SK-N-SH (cell line): ENCODE results near the gene CCDC102B. TPM values are rescaled to one million over a fixed set of nuclear protein-coding genes. Genes with fewer than 3 reads are reported as not detected.
"Not testable (repeated sequence)": the region's sequence is repeated elsewhere in the genome, so short reads cannot be mapped to it uniquely, and the experiment has no call there.

Experiments used
- CTCF ChIA-PET: fragments of 300-600, 350-600 bp; formaldehyde crosslinking; extraction: SDS; loops from one replicate; lab custom pipeline; 2021; lab: Yijun Ruan, JAX
- POLR2A ChIA-PET: fragments of 350-600 bp; sonication (Branson Sonifier 250); formaldehyde crosslinking; extraction: SDS; loops from one replicate; lab custom pipeline; 2020; ENCODE audit warnings: antibody characterized with exemption, inconsistent platforms; lab: Yijun Ruan, JAX
- DNase-seq: peaks from one replicate; pipeline ENCODE4 v3.0.0; 2012
- H2AFZ ChIP-seq: fragments of 200-600 bp; sonication (generic); 2 replicates; pipeline ENCODE4 v1.8.1; 2016; ENCODE audit warnings: antibody characterized with exemption, mild to moderate bottlenecking, low read depth
- H3F3A ChIP-seq: fragments of 200-600 bp; sonication (generic); replicated peaks from 2 replicates; pipeline ENCODE3; 2016; ENCODE audit warnings: antibody characterized with exemption, mild to moderate bottlenecking; ENCODE audit not compliant: insufficient read depth
- H3K27ac ChIP-seq, 2 experiments: fragments of 200-500 bp in 1 of 2; fragments of 200-600 bp in 1 of 2; sonication (Bioruptor generic) in 1 of 2; sonication (generic), shearing (Covaris generic) in 1 of 2; 2 replicates each; pipeline versions ENCODE4 v1.5.1 to v1.6.1; 2014 to 2016; ENCODE audit warnings: low read depth in 2 of 2, inconsistent platforms in 1 of 2, low read length in 1 of 2, mild to moderate bottlenecking in 1 of 2, mixed read lengths in 1 of 2
- H3K27me3 ChIP-seq: fragments of 200-600 bp; sonication (generic), shearing (Covaris generic); 2 replicates; pipeline ENCODE4 v1.6.1; 2016; ENCODE audit warnings: mixed run types; ENCODE audit not compliant: insufficient read depth
- H3K36me3 ChIP-seq, 2 experiments: fragments of 200-500 bp in 1 of 2; fragments of 200-600 bp in 1 of 2; sonication (Bioruptor generic) in 1 of 2; sonication (generic) in 1 of 2; replicated peaks in 1 of 2; 2 replicates each; pipeline versions ENCODE3 to v1.5.1; 2014 to 2016; ENCODE audit warnings: low read length in 1 of 2, mild to moderate bottlenecking in 1 of 2; ENCODE audit not compliant: insufficient read depth in 2 of 2, control insufficient read depth in 1 of 2
- H3K4me1 ChIP-seq, 2 experiments: fragments of 200-500 bp in 1 of 2; fragments of 200-600 bp in 1 of 2; sonication (Bioruptor generic) in 1 of 2; sonication (generic), shearing (Covaris generic) in 1 of 2; 2 replicates each; pipeline versions ENCODE4 v1.5.1 to v1.6.1; 2014 to 2016; ENCODE audit warnings: low read depth in 1 of 2, low read length in 1 of 2, mixed run types in 1 of 2; ENCODE audit not compliant: insufficient read depth in 2 of 2, control insufficient read depth in 1 of 2
- H3K4me2 ChIP-seq: fragments of 200-600 bp; sonication (generic), shearing (Covaris generic); 2 replicates; pipeline ENCODE4 v1.6.1; 2017; ENCODE audit warnings: mixed run types
- H3K4me3 ChIP-seq, 2 experiments: fragments of 200-500 bp in 1 of 2; fragments of 200-600 bp in 1 of 2; sonication (Bioruptor generic) in 1 of 2; sonication (generic), shearing (Covaris generic) in 1 of 2; 2 replicates each; pipeline versions ENCODE4 v1.5.1 to v1.8.1; 2014 to 2016; ENCODE audit warnings: low read depth in 2 of 2, inconsistent platforms in 1 of 2, low read length in 1 of 2, mild to moderate bottlenecking in 1 of 2, mixed read lengths in 1 of 2, moderate library complexity in 1 of 2
- H3K79me2 ChIP-seq: fragments of 200-600 bp; sonication (generic); 2 replicates; pipeline ENCODE4 v1.8.1; 2017; ENCODE audit warnings: mild to moderate bottlenecking; ENCODE audit not compliant: insufficient read depth
- H3K9ac ChIP-seq: fragments of 200-600 bp; sonication (generic); 2 replicates; pipeline ENCODE4 v1.6.1; 2017; ENCODE audit warnings: mixed run types
- H3K9me2 ChIP-seq: fragments of 200-600 bp; sonication (generic); 2 replicates; pipeline ENCODE4 v1.6.1; 2017; ENCODE audit warnings: mixed run types
- H3K9me3 ChIP-seq: fragments of 200-600 bp; sonication (generic); 2 replicates; pipeline ENCODE4 v1.6.1; 2017; ENCODE audit warnings: mixed run types, mild to moderate bottlenecking, moderate library complexity
- H4K20me1 ChIP-seq: fragments of 200-600 bp; sonication (generic); 2 replicates; pipeline ENCODE4 v1.6.1; 2017; ENCODE audit warnings: mild to moderate bottlenecking, mixed run types; ENCODE audit not compliant: insufficient read depth
- CHD2 ChIP-seq: fragments of 150-350 bp; IDR thresholded peaks from 2 replicates; pipeline ENCODE4 v1.6.1; 2018; ENCODE audit warnings: low read length; ENCODE audit not compliant: partially characterized antibody
- CTCF ChIP-seq: fragments of 200-600 bp; sonication (generic); IDR thresholded peaks from 2 replicates; pipeline ENCODE4 v1.6.1; 2017; ENCODE audit warnings: antibody characterized with exemption, mild to moderate bottlenecking, moderate library complexity
- ELF1 ChIP-seq: IDR thresholded peaks from 2 replicates; pipeline ENCODE4 v1.4.0; 2012
- EP300 ChIP-seq, 2 experiments: IDR thresholded peaks; 2 replicates each; pipeline versions ENCODE4 v1.4.0 to v1.6.1; 2012; ENCODE audit warnings: borderline replicate concordance in 1 of 2, low read depth in 1 of 2, low read length in 1 of 2
- FOSL2 ChIP-seq: IDR thresholded peaks from 2 replicates; pipeline ENCODE4 v1.4.0; 2012; ENCODE audit warnings: low read depth, mild to moderate bottlenecking, moderate library complexity, borderline replicate concordance
- GABPA ChIP-seq: IDR thresholded peaks from 2 replicates; pipeline ENCODE4 v1.4.0; 2012; ENCODE audit warnings: low read depth, mild to moderate bottlenecking
- IRF3 ChIP-seq: fragments of 150-350 bp; IDR thresholded peaks from 2 replicates; pipeline ENCODE4 v1.6.1; 2016; ENCODE audit warnings: mild to moderate bottlenecking, low read depth, low read length
- MAX ChIP-seq: IDR thresholded peaks from 2 replicates; pipeline ENCODE4 v1.4.0; 2012; ENCODE audit warnings: low read depth
- MEF2A ChIP-seq: IDR thresholded peaks from 2 replicates; pipeline ENCODE4 v1.4.0; 2012; ENCODE audit warnings: low read depth, borderline replicate concordance
- NRF1 ChIP-seq: IDR thresholded peaks from 2 replicates; pipeline ENCODE4 v1.6.1; 2012; ENCODE audit warnings: low read depth, mild to moderate bottlenecking, low read length
- PBX3 ChIP-seq: IDR thresholded peaks from 2 replicates; pipeline ENCODE4; 2012
- POLR2AphosphoS5 ChIP-seq: IDR thresholded peaks from 2 replicates; pipeline ENCODE4 v1.6.1; 2012; ENCODE audit warnings: low read depth, low read length
- RAD21 ChIP-seq: IDR thresholded peaks from 2 replicates; pipeline ENCODE4 v1.6.1; 2012; ENCODE audit warnings: mild to moderate bottlenecking, low read length
- RCOR1 ChIP-seq: fragments of 150-350 bp; IDR thresholded peaks from 2 replicates; pipeline ENCODE4 v1.6.1; 2017; ENCODE audit warnings: antibody characterized with exemption, low read length
- REST ChIP-seq: IDR thresholded peaks from 2 replicates; pipeline ENCODE4 v1.6.1; 2012; ENCODE audit warnings: mild to moderate bottlenecking, low read depth, low read length, moderate library complexity
- SIN3A ChIP-seq: IDR thresholded peaks from 2 replicates; pipeline ENCODE4 v1.6.1; 2012; ENCODE audit warnings: low read depth, mild to moderate bottlenecking, low read length, moderate library complexity, borderline replicate concordance
- SMC3 ChIP-seq: IDR thresholded peaks from 2 replicates; pipeline ENCODE4 v1.6.1; 2012; ENCODE audit warnings: low read depth, low read length, improper control_type of control experiment
- TAF1 ChIP-seq: IDR thresholded peaks from 2 replicates; pipeline ENCODE4 v1.6.1; 2012; ENCODE audit warnings: low read depth, mild to moderate bottlenecking, low read length, moderate library complexity, borderline replicate concordance
- TCF12 ChIP-seq: IDR thresholded peaks from 2 replicates; pipeline ENCODE4 v1.4.0; 2012
- YY1 ChIP-seq: IDR thresholded peaks from 2 replicates; pipeline ENCODE4 v1.4.0; 2012; ENCODE audit warnings: low read depth, mild to moderate bottlenecking
- WGBS: methylation state at CpG from one replicate; pipeline ENCODE4 v1.1.6; 2017; ENCODE audit warnings: low lambda C conversion rate; 5-methylcytosine and 5-hydroxymethylcytosine counted together
- polyA plus RNA-seq, 3 experiments: library from polyadenylated mRNA; depleted of rRNA; stranded (reverse); fragments of >200 nt; gene quantifications; 2 replicates each; pipeline ENCODE4 v1.2.3, GENCODE V29; 2012

The CCDC102B gene
- polyA plus RNA-seq, 1 of the 3 experiments (the other 2 are of a cell fraction): 2.0 TPM

- CTCF ChIA-PET: no interaction called here
- TF ChIP-seq REST (no peak), SMC3 (no peak), FOSL2 (no peak), IRF3 (no peak), ELF1 (no peak), RAD21 (no peak), CTCF (no peak), MAX (no peak), MEF2A (no peak), TAF1 (no peak), EP300 (IDR thresholded peaks at IDR 0.05; ENCODE audit: borderline replicate concordance in 1 of 2, low read depth in 1 of 2, low read length in 1 of 2) (no peak), RCOR1 (no peak), TCF12 (no peak), POLR2AphosphoS5 (no peak), NRF1 (no peak), CHD2 (no peak), SIN3A (no peak), GABPA (no peak), YY1 (no peak), PBX3 (no peak)
- TF ChIP-seq, all 33 proteins: peak for 0
- no peak overlapping the region for H3K4me3 ChIP-seq
- H3K9ac ChIP-seq: no peak overlapping the region
- no peaks in the 10 kb centered on the region for H4K20me1 ChIP-seq
- no peaks in the 10 kb centered on the region for H3K27me3 ChIP-seq
- DNase-seq: no peak
- peaks cover 6% of the 10 kb centered on the region for H3F3A ChIP-seq
- H2AFZ ChIP-seq: no peak overlapping the region
- no peaks in the 10 kb centered on the region for H3K36me3 ChIP-seq
- peaks cover 0 to 5% of the 10 kb centered on the region in 2 experiments; a peak in 2 of 4 replicates for H3K4me1 ChIP-seq
- H3K9me3 ChIP-seq: no peaks in the 10 kb centered on the region
- POLR2A ChIA-PET: no interaction called here
- no peaks in the 10 kb centered on the region for H3K79me2 ChIP-seq
- WGBS: 86% methylated on average over 7 of the region's 7 CpGs
- no peak overlapping the region for H3K4me2 ChIP-seq
- peaks cover 4% of the 10 kb centered on the region; the same call in 1 of the 2 replicates for H3K9me2 ChIP-seq
- H3K27ac ChIP-seq: no peak overlapping the region
Observed at GRCh38 chr18:68942230-68942629, 144.3 kb downstream of the CCDC102B start.

- H3K4me3 ChIP-seq, H2AFZ ChIP-seq, H3F3A ChIP-seq, H3K4me1 ChIP-seq, H3K9me2 ChIP-seq, H3K9ac ChIP-seq, H3K79me2 ChIP-seq, CTCF ChIA-PET, DNase-seq, H3K9me3 ChIP-seq, POLR2A ChIA-PET, H3K27ac ChIP-seq, H4K20me1 ChIP-seq, H3K36me3 ChIP-seq, H3K4me2 ChIP-seq, H3K27me3 ChIP-seq: not testable (repeated sequence)
- WGBS: 83% methylated on average over 2 of the region's 2 CpGs
Observed at GRCh38 chr18:68943861-68944260, 146.0 kb downstream of the CCDC102B start.
